Measurements from ENCODE around the gene OR2T2. TPM values are rescaled to one million over a fixed set of nuclear protein-coding genes. Genes with fewer than 3 reads are reported as not detected.
"Not testable (repeated sequence)": the region's sequence is repeated elsewhere in the genome, so short reads cannot be mapped to it uniquely, and the experiment has no call there.

The OR2T2 gene
- total RNA-seq (2022): not detected in 2 replicates
- Bru-seq, nascent RNA: not detected
- not detected for BruChase-seq, experiment 1, labeled RNA remaining after a 2-hour chase
- not detected for BruChase-seq, experiment 2, labeled RNA remaining after a 6-hour chase
- long read RNA-seq: 0 reads

GRCh38 chr1:248445399-248445798 lies at the start of gene OR2T2:
Gene OR2T2 (plus strand): TSS chr1:248445637. CDS start chr1:248452798, 7,161 bp downstream.
- POLR2A ChIA-PET; intact Hi-C loops (cut with micrococcal nuclease; ENCODE audit: unreplicated experiment); DNase-seq; H3K4me1 Mint-ChIP-seq (ENCODE audit: low read depth, unreplicated experiment); H3K36me3 ChIP-seq (ENCODE audit: control insufficient read depth, insufficient read depth, low read length); H3K9me3 Mint-ChIP-seq (ENCODE audit: unreplicated experiment); H3K27me3 ChIP-seq (replicated peaks; ENCODE audit: control insufficient read depth, insufficient read depth, low read length); H3K9me3 ChIP-seq; BruUV-seq (replicated peaks); H3K4me3 Mint-ChIP-seq (ENCODE audit: unreplicated experiment); CTCF ChIA-PET; H3K27ac Mint-ChIP-seq (ENCODE audit: unreplicated experiment); H3K36me3 Mint-ChIP-seq (ENCODE audit: insufficient read depth, unreplicated experiment); H3K4me3 ChIP-seq (ENCODE audit: low read depth, low read length); H3K4me1 ChIP-seq; H3K27me3 Mint-ChIP-seq (ENCODE audit: insufficient read depth, unreplicated experiment): not testable (repeated sequence)

GRCh38 chr1:248402748-248403147 lies 42.7 kb upstream of the OR2T2 start, which contains the start of gene OR2T1:
Gene OR2T1 (plus strand): TSS chr1:248403048. CDS start chr1:248406148, 3,100 bp downstream.
- H3K4me3 ChIP-seq (ENCODE audit: low read depth, low read length): no peak within 1 kb of the TSS
- POLR2A ChIA-PET: no interaction called here
- CTCF ChIA-PET: no interaction called here
- no peaks in the 10 kb centered on the region for H3K4me1 Mint-ChIP-seq (ENCODE audit: low read depth, unreplicated experiment)
- no peaks in the 10 kb centered on the region for H3K27me3 ChIP-seq (replicated peaks; ENCODE audit: control insufficient read depth, insufficient read depth, low read length)
- no peak for DNase-seq
- no peak for TF ChIP-seq CTCF (IDR thresholded peaks at IDR 0.05; ENCODE audit: insufficient read depth in 1 of 2, low read depth in 1 of 2, low read length in 1 of 2, severe bottlenecking in 1 of 2, unreplicated experiment in 1 of 2)
- H3K4me3 Mint-ChIP-seq (ENCODE audit: unreplicated experiment): no peak within 1 kb of the TSS
- H3K9me3 Mint-ChIP-seq (ENCODE audit: unreplicated experiment): peaks cover 31% of the 10 kb centered on the region
- no peaks in the 10 kb centered on the region for H3K9me3 ChIP-seq
- H3K27me3 Mint-ChIP-seq (ENCODE audit: insufficient read depth, unreplicated experiment): no peaks in the 10 kb centered on the region
- H3K4me1 ChIP-seq: no peaks in the 10 kb centered on the region
- H3K36me3 ChIP-seq (ENCODE audit: control insufficient read depth, insufficient read depth, low read length): no peaks in the 10 kb centered on the region
- intact Hi-C loops (cut with micrococcal nuclease; ENCODE audit: unreplicated experiment): no loop called here
- BruUV-seq (replicated peaks): no TSS peak
- H3K36me3 Mint-ChIP-seq (ENCODE audit: insufficient read depth, unreplicated experiment): no peaks in the 10 kb centered on the region
- H3K27ac Mint-ChIP-seq (ENCODE audit: unreplicated experiment): no peak within 1 kb of the TSS

- peaks cover 35% of the 10 kb centered on the region for H3K9me3 Mint-ChIP-seq (ENCODE audit: unreplicated experiment)
Observed at GRCh38 chr1:248404024-248404423, 41.4 kb upstream of the OR2T2 start.

More at GRCh38 chr1:248404024-248404423, 41.4 kb upstream of the OR2T2 start:
- Histone ChIP-seq H3K4me1 (no peaks in the 10 kb centered on the region), H3K4me3 (ENCODE audit: low read depth, low read length) (no peak overlapping the region), H3K36me3 (ENCODE audit: control insufficient read depth, insufficient read depth, low read length) (no peaks in the 10 kb centered on the region), H3K9me3 (no peaks in the 10 kb centered on the region), H3K27me3 (replicated peaks; ENCODE audit: control insufficient read depth, insufficient read depth, low read length) (no peaks in the 10 kb centered on the region)
- POLR2A ChIA-PET: no interaction called here
- no peak for TF ChIP-seq CTCF (IDR thresholded peaks at IDR 0.05; ENCODE audit: insufficient read depth in 1 of 2, low read depth in 1 of 2, low read length in 1 of 2, severe bottlenecking in 1 of 2, unreplicated experiment in 1 of 2)
- no peaks in the 10 kb centered on the region for H3K27me3 Mint-ChIP-seq (ENCODE audit: insufficient read depth, unreplicated experiment)
- H3K4me1 Mint-ChIP-seq (ENCODE audit: low read depth, unreplicated experiment): no peaks in the 10 kb centered on the region
- DNase-seq: no peak
- intact Hi-C loops (cut with micrococcal nuclease; ENCODE audit: unreplicated experiment): no loop called here
- CTCF ChIA-PET: no interaction called here
- BruUV-seq (replicated peaks): no TSS peak
- H3K27ac Mint-ChIP-seq (ENCODE audit: unreplicated experiment): no peak overlapping the region
- H3K4me3 Mint-ChIP-seq (ENCODE audit: unreplicated experiment): no peak overlapping the region
- no peaks in the 10 kb centered on the region for H3K36me3 Mint-ChIP-seq (ENCODE audit: insufficient read depth, unreplicated experiment)
